Effector memory CD4-positive, alpha-beta T cell (primary cell): Measurements from ENCODE around the gene CCDC81.

ENCODE experiments used
- DNase-seq, 3 donors: peaks; one replicate each; pipeline ENCODE4 v3.0.0-alpha.2; 2020
- H3K27ac ChIP-seq: 2 replicates; pipeline ENCODE4 v1.7.0; 2013; ENCODE audit warnings: mild to moderate bottlenecking, low read length, moderate library complexity; ENCODE audit not compliant: insufficient read depth, poor library complexity, severe bottlenecking
- H3K27me3 ChIP-seq: replicated peaks from 2 replicates; pipeline ENCODE4 v1.7.0; 2013; ENCODE audit warnings: mild to moderate bottlenecking, low read length; ENCODE audit not compliant: insufficient read depth, control insufficient read depth, poor library complexity, severe bottlenecking
- H3K36me3 ChIP-seq: 2 replicates; pipeline ENCODE4 v1.7.0; 2013; ENCODE audit warnings: mild to moderate bottlenecking, low read length, moderate library complexity; ENCODE audit not compliant: control insufficient read depth, insufficient read depth
- H3K4me1 ChIP-seq: 2 replicates; pipeline ENCODE4 v1.7.0; 2013; ENCODE audit warnings: low read length, mild to moderate bottlenecking; ENCODE audit not compliant: control insufficient read depth, insufficient read depth, poor library complexity, severe bottlenecking
- H3K4me3 ChIP-seq: 2 replicates; pipeline ENCODE4 v1.7.0; 2013; ENCODE audit warnings: low read length, low read depth, mild to moderate bottlenecking; ENCODE audit not compliant: insufficient read depth, poor library complexity, severe bottlenecking
- H3K9me3 ChIP-seq: 2 replicates; pipeline ENCODE4 v1.7.0; 2013; ENCODE audit warnings: mild to moderate bottlenecking, low read length, moderate library complexity; ENCODE audit not compliant: control insufficient read depth

Gene CCDC81

GRCh38 chr11:86460461-86461385 lies 86.0 kb downstream of the CCDC81 start:
- Histone ChIP-seq H3K36me3 (no peaks in the 10 kb centered on the region), H3K4me1 (no peaks in the 10 kb centered on the region), H3K4me3 (no peak overlapping the region), H3K27me3 (no peaks in the 10 kb centered on the region), H3K27ac (no peak overlapping the region), H3K9me3 (no peaks in the 10 kb centered on the region)
- no peak for DNase-seq

GRCh38 chr11:86461892-86462291 lies 87.2 kb downstream of the CCDC81 start:
- H3K4me1 ChIP-seq, result no peaks in the 10 kb centered on the region
- no peak overlapping the region for H3K4me3 ChIP-seq
- H3K27me3 ChIP-seq, result no peaks in the 10 kb centered on the region
- no peak overlapping the region for H3K27ac ChIP-seq
- no peaks in the 10 kb centered on the region for H3K9me3 ChIP-seq
- DNase-seq, result no peak
- no peaks in the 10 kb centered on the region for H3K36me3 ChIP-seq

- H3K27me3 ChIP-seq, result no peaks in the 10 kb centered on the region
- DNase-seq, result no peak
- no peaks in the 10 kb centered on the region for H3K36me3 ChIP-seq
- no peak overlapping the region for H3K4me3 ChIP-seq
- no peaks in the 10 kb centered on the region for H3K4me1 ChIP-seq
- no peak overlapping the region for H3K27ac ChIP-seq
- no peaks in the 10 kb centered on the region for H3K9me3 ChIP-seq
Measured at GRCh38 chr11:86463120-86463519, 88.4 kb downstream of the CCDC81 start.

- Histone ChIP-seq H3K36me3 (no peaks in the 10 kb centered on the region), H3K27ac (no peak overlapping the region), H3K4me1 (no peaks in the 10 kb centered on the region), H3K27me3 (no peaks in the 10 kb centered on the region), H3K4me3 (no peak overlapping the region), H3K9me3 (no peaks in the 10 kb centered on the region)
- no peak for DNase-seq
Measured at GRCh38 chr11:86463955-86464354, 89.3 kb downstream of the CCDC81 start.

GRCh38 chr11:86464509-86465221 lies 90.0 kb downstream of the CCDC81 start:
- no peak for DNase-seq
- no peaks in the 10 kb centered on the region for H3K27me3 ChIP-seq
- H3K4me1 ChIP-seq, result no peaks in the 10 kb centered on the region
- H3K9me3 ChIP-seq, result no peaks in the 10 kb centered on the region
- no peaks in the 10 kb centered on the region for H3K36me3 ChIP-seq
- H3K4me3 ChIP-seq, result no peak overlapping the region
- no peak overlapping the region for H3K27ac ChIP-seq

GRCh38 chr11:86468169-86468568 lies 93.5 kb downstream of the CCDC81 start:
- Histone ChIP-seq H3K27me3 (no peaks in the 10 kb centered on the region), H3K4me1 (no peaks in the 10 kb centered on the region), H3K27ac (no peak overlapping the region), H3K9me3 (no peaks in the 10 kb centered on the region), H3K36me3 (no peaks in the 10 kb centered on the region), H3K4me3 (no peak overlapping the region)
- no peak for DNase-seq

- Histone ChIP-seq H3K9me3 (no peaks in the 10 kb centered on the region), H3K4me3 (no peak overlapping the region), H3K36me3 (no peaks in the 10 kb centered on the region), H3K4me1 (no peaks in the 10 kb centered on the region), H3K27ac (no peak overlapping the region), H3K27me3 (no peaks in the 10 kb centered on the region)
- DNase-seq, result no peak
Measured at GRCh38 chr11:86469491-86470388, 95.1 kb downstream of the CCDC81 start.
